ENCODE data around the gene KLK5. TPM values are rescaled to one million over a fixed set of nuclear protein-coding genes. Genes with fewer than 3 reads are reported as not detected.

Gene KLK5
- total RNA-seq, 1 experiment from 2014 or later, result not detected

DNA sequence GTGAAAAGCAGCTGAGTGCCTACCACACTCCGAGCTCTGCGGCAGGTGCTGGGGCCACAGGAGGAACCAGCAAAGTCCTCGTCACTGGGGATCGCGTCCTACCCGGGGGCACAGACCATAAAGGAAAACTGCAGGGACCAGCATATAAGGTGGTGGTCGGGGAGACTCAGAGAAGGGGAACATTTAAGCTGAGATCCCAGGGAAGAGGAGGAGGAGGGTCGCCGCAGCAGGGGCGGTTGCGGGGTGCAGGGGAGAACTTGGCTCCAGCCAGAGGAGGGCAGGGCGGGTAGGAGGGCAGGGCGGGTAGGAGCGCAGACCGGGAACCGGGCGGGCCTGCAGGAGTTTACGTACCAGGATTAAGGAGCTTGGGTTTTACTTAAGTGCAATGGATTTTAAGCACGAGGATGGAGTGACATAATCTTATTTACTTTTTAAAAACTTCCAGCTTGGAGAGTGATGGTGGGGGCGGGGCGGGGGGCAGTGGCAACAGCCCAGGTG, 40.7 kb downstream of the KLK5 start:
- Mint-ChIP-seq H3K27ac (ENCODE audit: unreplicated experiment) (no peak overlapping the region), H3K9me3 (ENCODE audit: unreplicated experiment) (no peaks in the 10 kb centered on the region), H3K4me3 (ENCODE audit: unreplicated experiment) (no peak overlapping the region), H3K4me1 (ENCODE audit: low read depth, unreplicated experiment) (no peaks in the 10 kb centered on the region), H3K36me3 (ENCODE audit: insufficient read depth, unreplicated experiment) (no peaks in the 10 kb centered on the region), H3K27me3 (ENCODE audit: insufficient read depth, unreplicated experiment) (peaks cover 13% of the 10 kb centered on the region)
- no peaks in the 10 kb centered on the region for H3K27me3 ChIP-seq (replicated peaks; ENCODE audit: control insufficient read depth, insufficient read depth, low read length)
- no peak for DNase-seq
- intact Hi-C loops (cut with micrococcal nuclease; ENCODE audit: unreplicated experiment), result no loop called here
- POLR2A ChIA-PET, result interaction anchor here (0.7 kb wide), 1 partner anchor 206 kb away, joined by 22 read pairs; no protein-coding TSS in a partner anchor
- no peak overlapping the region for H3K4me3 ChIP-seq (ENCODE audit: low read depth, low read length)
- BruUV-seq (replicated peaks), result no TSS peak
- no peaks in the 10 kb centered on the region for H3K36me3 ChIP-seq (ENCODE audit: control insufficient read depth, insufficient read depth, low read length)
- H3K9me3 ChIP-seq, result no peaks in the 10 kb centered on the region
- H3K4me1 ChIP-seq, result no peaks in the 10 kb centered on the region
- TF ChIP-seq, protein P1, sequence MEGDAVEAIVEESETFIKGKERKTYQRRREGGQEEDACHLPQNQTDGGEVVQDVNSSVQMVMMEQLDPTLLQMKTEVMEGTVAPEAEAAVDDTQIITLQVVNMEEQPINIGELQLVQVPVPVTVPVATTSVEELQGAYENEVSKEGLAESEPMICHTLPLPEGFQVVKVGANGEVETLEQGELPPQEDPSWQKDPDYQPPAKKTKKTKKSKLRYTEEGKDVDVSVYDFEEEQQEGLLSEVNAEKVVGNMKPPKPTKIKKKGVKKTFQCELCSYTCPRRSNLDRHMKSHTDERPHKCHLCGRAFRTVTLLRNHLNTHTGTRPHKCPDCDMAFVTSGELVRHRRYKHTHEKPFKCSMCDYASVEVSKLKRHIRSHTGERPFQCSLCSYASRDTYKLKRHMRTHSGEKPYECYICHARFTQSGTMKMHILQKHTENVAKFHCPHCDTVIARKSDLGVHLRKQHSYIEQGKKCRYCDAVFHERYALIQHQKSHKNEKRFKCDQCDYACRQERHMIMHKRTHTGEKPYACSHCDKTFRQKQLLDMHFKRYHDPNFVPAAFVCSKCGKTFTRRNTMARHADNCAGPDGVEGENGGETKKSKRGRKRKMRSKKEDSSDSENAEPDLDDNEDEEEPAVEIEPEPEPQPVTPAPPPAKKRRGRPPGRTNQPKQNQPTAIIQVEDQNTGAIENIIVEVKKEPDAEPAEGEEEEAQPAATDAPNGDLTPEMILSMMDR (IDR thresholded peaks at IDR 0.05; ENCODE audit: insufficient read depth in 1 of 2, low read depth in 1 of 2, low read length in 1 of 2, severe bottlenecking in 1 of 2, unreplicated experiment in 1 of 2), result no peak
- CTCF ChIA-PET, result no interaction called here

DNA sequence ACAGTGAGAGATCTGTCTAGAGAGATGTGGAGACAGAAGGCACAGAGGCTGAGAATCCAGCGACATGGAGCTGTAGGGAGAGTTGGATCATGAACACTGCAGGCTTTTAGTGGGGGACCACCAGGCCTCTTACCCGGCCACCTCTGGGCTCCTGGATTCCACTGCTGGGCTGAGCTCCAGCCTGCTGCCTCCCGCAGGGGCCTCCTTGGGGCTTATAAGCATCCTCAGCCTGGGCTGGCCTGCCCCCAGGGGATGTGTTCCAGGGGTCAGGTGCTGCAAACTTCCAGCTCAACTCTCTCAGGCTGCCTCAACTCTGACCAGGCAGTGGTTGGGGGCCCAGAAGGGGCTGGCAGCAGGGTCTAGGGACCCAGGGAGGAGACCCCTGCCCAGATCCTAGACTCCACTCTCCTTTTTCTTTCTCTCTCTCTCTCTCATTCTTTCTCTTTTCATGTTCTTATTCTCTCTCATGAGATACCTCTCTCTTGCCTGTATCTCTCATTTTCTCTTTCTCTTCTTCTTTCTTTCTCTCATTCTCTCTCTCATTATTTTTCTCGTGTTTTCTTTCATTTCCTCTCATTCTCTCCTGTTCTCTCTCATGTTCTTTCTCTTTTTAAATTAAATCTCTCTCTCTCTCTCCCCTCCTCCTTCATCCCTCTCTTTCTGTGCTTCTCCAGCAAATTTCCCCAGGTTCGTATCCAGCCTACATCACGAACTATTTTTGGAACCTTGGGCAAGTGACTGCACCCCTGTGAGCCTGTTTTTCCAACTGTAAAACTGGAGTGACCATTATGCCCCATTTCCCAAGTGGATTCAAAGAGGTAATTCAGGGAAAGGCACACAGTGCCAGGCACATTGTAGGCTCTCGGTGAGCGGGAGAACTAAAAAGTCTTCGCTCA, 41.4 kb downstream of the KLK5 start, which contains the start of gene KLK4:
Gene KLK4, minus strand, starts transcription at position 190 of the 896 bp plus-strand sequence. CDS start 657 bp downstream, outside the sequence.
- DNase-seq, result no peak
- no TSS peak for BruUV-seq (replicated peaks)
- ChIA-PET CTCF (no interaction called here), POLR2A (interaction anchor here (0.7 kb wide), 1 partner anchor 206 kb away, joined by 22 read pairs; no protein-coding TSS in a partner anchor)
- Histone ChIP-seq H3K4me1 (no peaks in the 10 kb centered on the region), H3K27me3 (replicated peaks; ENCODE audit: control insufficient read depth, insufficient read depth, low read length) (no peaks in the 10 kb centered on the region), H3K9me3 (no peaks in the 10 kb centered on the region), H3K36me3 (ENCODE audit: control insufficient read depth, insufficient read depth, low read length) (no peaks in the 10 kb centered on the region), H3K4me3 (ENCODE audit: low read depth, low read length) (no peak within 1 kb of the TSS)
- H3K27me3 Mint-ChIP-seq (ENCODE audit: insufficient read depth, unreplicated experiment), result peaks cover 9% of the 10 kb centered on the region
- H3K9me3 Mint-ChIP-seq (ENCODE audit: unreplicated experiment), result no peaks in the 10 kb centered on the region
- H3K4me3 Mint-ChIP-seq (ENCODE audit: unreplicated experiment), result no peak within 1 kb of the TSS
- intact Hi-C loops (cut with micrococcal nuclease; ENCODE audit: unreplicated experiment), result no loop called here
- no peak within 1 kb of the TSS for H3K27ac Mint-ChIP-seq (ENCODE audit: unreplicated experiment)
- no peaks in the 10 kb centered on the region for H3K36me3 Mint-ChIP-seq (ENCODE audit: insufficient read depth, unreplicated experiment)
- TF ChIP-seq, protein P1 (IDR thresholded peaks at IDR 0.05; ENCODE audit: insufficient read depth in 1 of 2, low read depth in 1 of 2, low read length in 1 of 2, severe bottlenecking in 1 of 2, unreplicated experiment in 1 of 2), result no peak
- H3K4me1 Mint-ChIP-seq (ENCODE audit: low read depth, unreplicated experiment), result no peaks in the 10 kb centered on the region

GRCh38 chr19:50910722-50911121, 42.1 kb downstream of the KLK5 start:
- H3K9me3 Mint-ChIP-seq (ENCODE audit: unreplicated experiment), result no peaks in the 10 kb centered on the region
- H3K4me3 Mint-ChIP-seq (ENCODE audit: unreplicated experiment), result no peak overlapping the region
- intact Hi-C loops (cut with micrococcal nuclease; ENCODE audit: unreplicated experiment), result no loop called here
- ChIA-PET CTCF (no interaction called here), POLR2A (no interaction called here)
- Histone ChIP-seq H3K9me3 (no peaks in the 10 kb centered on the region), H3K36me3 (ENCODE audit: control insufficient read depth, insufficient read depth, low read length) (no peaks in the 10 kb centered on the region), H3K27me3 (replicated peaks; ENCODE audit: control insufficient read depth, insufficient read depth, low read length) (no peaks in the 10 kb centered on the region), H3K4me3 (ENCODE audit: low read depth, low read length) (no peak overlapping the region), H3K4me1 (no peaks in the 10 kb centered on the region)
- DNase-seq, result no peak
- BruUV-seq (replicated peaks), result no TSS peak
- TF ChIP-seq, protein P1 (IDR thresholded peaks at IDR 0.05; ENCODE audit: insufficient read depth in 1 of 2, low read depth in 1 of 2, low read length in 1 of 2, severe bottlenecking in 1 of 2, unreplicated experiment in 1 of 2), result no peak
- no peaks in the 10 kb centered on the region for H3K4me1 Mint-ChIP-seq (ENCODE audit: low read depth, unreplicated experiment)
- peaks cover 12% of the 10 kb centered on the region for H3K27me3 Mint-ChIP-seq (ENCODE audit: insufficient read depth, unreplicated experiment)
- H3K27ac Mint-ChIP-seq (ENCODE audit: unreplicated experiment), result no peak overlapping the region
- H3K36me3 Mint-ChIP-seq (ENCODE audit: insufficient read depth, unreplicated experiment), result no peaks in the 10 kb centered on the region
